GM19023 (cell line): Measurements from ENCODE around the gene KRT20.

Experiments
- ATAC-seq: cut with Tn5 transposase; IDR thresholded peaks from one replicate; pipeline ENCODE4 v1.9.1; 2021; ENCODE audit warnings: mild to moderate bottlenecking, moderate library complexity; ENCODE audit not compliant: unreplicated experiment

KRT20 gene

GRCh38 chr17:40854175-40854814, 30.7 kb downstream of the KRT20 start:
- no peak for ATAC-seq

GRCh38 chr17:40852364-40852763, 32.7 kb downstream of the KRT20 start:
- ATAC-seq: no peak

GRCh38 chr17:40850293-40850972, 34.6 kb downstream of the KRT20 start:
- ATAC-seq: no peak

GRCh38 chr17:40849723-40850122, 35.3 kb downstream of the KRT20 start:
- no peak for ATAC-seq

DNA sequence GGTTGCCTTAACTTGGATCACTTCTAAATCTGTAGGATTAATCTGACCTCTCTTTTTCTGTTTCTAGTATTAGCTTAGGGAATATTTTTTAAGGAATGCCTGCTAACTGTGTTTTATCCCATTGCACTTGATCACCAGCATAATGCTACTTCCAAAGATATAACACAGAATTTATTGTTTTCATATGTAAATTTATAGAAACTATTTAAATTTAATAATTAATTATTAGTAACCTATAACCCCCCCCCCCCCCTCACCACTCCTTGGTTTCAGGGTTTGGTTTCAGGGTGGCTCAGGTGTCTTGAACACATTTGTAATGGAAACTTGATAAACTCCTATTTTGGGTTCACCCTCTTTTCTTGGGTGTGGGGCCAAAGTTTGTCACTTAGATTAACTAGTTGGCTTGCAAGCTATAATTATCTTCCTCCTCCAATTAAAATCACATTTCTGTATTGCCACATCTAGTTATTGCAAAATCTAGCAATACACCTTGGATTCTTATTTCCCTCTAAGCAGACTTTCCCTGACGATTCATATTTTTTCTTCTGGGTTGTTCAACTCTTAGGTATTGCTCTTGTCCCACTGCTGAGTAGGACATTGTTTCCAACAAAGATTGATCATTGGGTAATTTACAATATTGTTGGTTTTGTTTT, 36.3 kb downstream of the KRT20 start:
- ATAC-seq: no peak

GRCh38 chr17:40846515-40847144, 38.4 kb downstream of the KRT20 start:
- no peak for ATAC-seq

DNA sequence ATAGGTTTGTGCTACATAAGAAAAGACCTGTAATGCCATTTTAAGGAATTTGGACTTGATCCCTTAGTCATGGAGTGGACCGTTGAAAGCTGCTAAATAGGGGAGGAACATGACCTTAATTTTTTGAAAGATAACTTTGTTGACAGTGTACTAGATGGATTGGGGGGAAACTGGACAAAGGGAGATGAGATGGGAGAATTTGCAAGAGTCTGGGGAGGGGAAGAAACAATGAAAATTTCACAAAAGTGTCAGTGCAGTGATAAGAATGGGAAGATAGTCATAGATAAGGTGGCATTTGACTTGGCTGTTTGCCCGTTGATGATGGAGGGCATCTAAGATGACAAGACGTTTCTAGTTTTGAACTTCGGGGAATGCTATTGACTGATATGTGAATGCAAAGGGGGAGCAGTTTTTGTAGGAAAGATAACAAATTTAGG, 40.4 kb downstream of the KRT20 start:
- ATAC-seq: no peak

DNA sequence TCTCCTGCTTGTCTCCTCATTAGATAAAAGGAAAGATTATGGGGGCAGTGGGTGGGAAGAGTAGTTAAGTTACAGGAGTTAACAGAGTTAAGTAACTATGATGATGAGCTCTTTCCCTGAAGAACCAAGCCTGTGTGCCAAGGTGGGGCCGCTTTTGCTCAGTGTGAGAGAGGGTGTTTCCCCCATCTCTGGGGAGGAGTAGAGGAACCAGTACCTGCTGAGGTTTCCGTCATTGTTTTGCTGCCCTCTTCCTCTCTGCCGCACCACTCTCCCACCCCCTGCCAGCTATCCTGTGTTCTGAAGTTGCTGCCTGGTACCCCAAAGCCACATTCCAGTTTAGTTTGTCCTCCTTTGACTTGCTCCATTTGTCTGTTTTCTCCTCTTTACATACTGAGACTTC, 41.8 kb downstream of the KRT20 start:
- no peak for ATAC-seq

DNA sequence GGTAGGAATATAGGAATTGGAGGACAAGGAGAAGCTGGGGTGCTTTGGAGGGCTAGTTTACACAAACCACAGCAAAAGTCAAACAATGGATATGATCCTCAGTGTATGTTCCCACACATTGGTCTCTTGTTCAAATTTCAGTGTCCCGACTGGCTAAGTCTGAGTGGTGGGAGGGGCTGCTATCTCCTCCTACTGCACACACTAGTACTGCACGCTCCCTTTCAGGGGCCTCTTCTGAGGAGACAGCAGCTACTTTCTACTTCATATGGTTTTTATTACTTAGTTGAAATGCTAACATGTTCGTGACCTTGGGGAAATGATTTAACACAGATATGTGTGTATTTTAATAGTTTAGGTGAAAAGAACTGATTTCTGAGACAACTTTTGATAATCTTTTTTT, 43.8 kb downstream of the KRT20 start:
- ATAC-seq: no peak

DNA sequence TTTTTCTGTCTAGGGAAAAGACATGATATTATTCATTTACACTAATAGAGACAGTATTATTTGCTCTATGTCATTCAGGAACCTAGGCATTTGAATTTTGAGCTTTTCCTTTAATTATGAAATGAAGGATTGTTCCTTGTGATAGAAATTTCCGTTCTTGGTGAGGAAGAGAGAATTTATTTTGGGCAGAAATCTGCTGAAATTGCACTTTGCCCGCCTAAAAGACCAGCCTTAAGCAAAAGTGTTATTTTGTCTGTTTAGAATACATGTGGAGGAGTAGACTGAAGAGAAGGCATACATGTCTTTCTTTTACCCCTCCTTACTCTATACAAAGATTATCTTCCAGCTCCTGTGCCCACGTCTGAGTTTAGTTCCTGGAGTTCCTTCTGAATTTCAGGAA, 45.8 kb downstream of the KRT20 start:
- no peak for ATAC-seq

GRCh38 chr17:40836020-40836419, 49.0 kb downstream of the KRT20 start:
- no peak for ATAC-seq

DNA sequence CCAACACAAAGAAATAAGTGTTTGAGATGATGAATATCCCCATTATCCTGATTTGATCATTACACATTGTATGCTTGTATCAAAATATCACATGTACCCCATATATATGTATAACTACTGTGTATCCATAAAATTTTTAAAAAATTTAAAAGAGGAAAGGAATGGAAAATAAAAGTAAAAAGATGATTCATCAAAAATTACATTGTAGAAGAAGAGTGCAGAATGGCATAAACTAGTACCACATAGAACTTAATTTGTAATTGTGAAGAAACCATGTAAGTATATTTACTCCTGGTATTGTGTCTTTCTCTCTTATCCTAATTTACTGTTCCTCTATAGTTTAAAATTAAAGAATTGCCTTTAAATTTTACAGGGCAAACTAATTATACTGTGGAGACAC, 51.2 kb downstream of the KRT20 start:
- ATAC-seq: no peak

DNA sequence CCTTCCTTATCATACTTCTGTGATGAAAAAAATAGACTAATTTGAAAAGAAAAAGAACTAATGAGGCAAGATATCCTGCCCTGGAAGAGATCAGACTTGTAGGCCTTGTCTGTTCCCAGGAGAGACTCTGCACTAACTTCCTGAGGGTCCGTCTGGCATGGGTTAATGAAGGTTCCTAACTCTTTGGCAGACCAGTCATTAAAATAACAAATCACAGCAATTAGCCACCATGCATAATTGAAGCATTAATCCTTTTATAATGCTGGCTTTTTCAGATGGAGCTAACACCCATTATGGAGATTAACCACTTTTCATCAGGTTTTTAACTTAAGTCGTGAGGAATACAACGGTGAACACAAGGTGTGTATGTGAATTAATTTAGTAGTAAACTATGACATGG, 52.2 kb downstream of the KRT20 start:
- ATAC-seq: no peak

DNA sequence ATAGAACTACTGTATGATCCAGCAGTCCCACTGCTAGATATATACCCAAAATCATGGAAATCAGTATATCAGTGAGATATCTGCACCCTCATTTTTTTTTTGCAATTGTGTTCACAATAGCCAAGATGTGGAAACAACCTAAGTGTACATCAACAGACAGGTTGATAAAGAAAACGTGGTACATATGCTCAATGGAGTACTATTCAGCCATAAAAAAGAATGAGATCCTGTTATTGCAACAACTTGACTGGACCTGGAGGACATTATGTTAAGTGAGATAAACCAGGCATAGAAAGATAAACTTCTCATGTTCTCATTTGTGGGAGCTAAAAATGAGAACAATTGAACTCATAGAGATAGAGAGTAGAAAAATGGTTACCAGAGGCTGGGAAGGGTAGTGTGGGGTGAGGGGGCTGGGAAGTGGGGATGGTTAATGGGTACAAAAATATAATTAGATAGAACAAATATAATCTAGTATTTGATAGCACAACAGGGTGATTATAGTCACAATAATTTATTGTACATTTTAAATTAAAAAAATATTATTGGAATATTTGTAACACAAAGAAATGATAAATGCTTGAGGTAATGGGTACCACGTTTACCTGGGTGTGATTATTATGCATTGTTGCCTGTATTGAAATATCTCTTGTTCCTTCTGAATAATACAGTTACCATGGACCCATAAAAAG, 54.8 kb downstream of the KRT20 start:
- no peak for ATAC-seq

GRCh38 chr17:40828454-40829044, 56.5 kb downstream of the KRT20 start:
- no peak for ATAC-seq

GRCh38 chr17:40827746-40828453, 57.1 kb downstream of the KRT20 start:
- ATAC-seq: no peak
